Activated T-helper 17 cell treated with anti-CD3 and anti-CD28 coated beads, Interleukin-2, amount 50 U/mL, for 72 hours (primary cell): ENCODE results near the gene GYG2. TPM values are rescaled to one million over a fixed set of nuclear protein-coding genes. Genes with fewer than 3 reads are reported as not detected.
"Not testable (repeated sequence)": the region's sequence is repeated elsewhere in the genome, so short reads cannot be mapped to it uniquely, and the experiment has no call there.

ENCODE experiments used
- ATAC-seq: fragments of 150-1000 bp; cut with Tn5 transposase; replicated peaks from 2 replicates; pipeline ENCODE4 v1.10.0; 2021; ENCODE audit warnings: mild to moderate bottlenecking, moderate library complexity
- H3K27ac Mint-ChIP-seq: one replicate; pipeline ENCODE4 v1.8.0; 2022; ENCODE audit warnings: mixed read lengths
- H3K27me3 Mint-ChIP-seq: one replicate; pipeline ENCODE4 v1.8.0; 2022; ENCODE audit warnings: mixed read lengths
- H3K36me3 Mint-ChIP-seq: one replicate; pipeline ENCODE4 v1.8.0; 2022; ENCODE audit warnings: low read depth, mild to moderate bottlenecking, mixed read lengths
- H3K4me1 Mint-ChIP-seq: one replicate; pipeline ENCODE4 v1.8.0; 2022; ENCODE audit warnings: mixed read lengths
- H3K4me3 Mint-ChIP-seq: one replicate; pipeline ENCODE4 v1.8.0; 2022; ENCODE audit warnings: mild to moderate bottlenecking, mixed read lengths
- H3K9me3 Mint-ChIP-seq: one replicate; pipeline ENCODE4 v1.8.0; 2022; ENCODE audit warnings: mixed read lengths
- total RNA-seq, 2 donors: library from RNA; stranded (reverse); gene quantifications; one replicate each; pipeline ENCODE4 v1.2.3, GENCODE V29; 2022

The GYG2 gene
- total RNA-seq, 2 donors from 2014 or later, result not detected

- H3K27ac Mint-ChIP-seq, result no peak overlapping the region
- no peaks in the 10 kb centered on the region for H3K36me3 Mint-ChIP-seq
- H3K27me3 Mint-ChIP-seq, result peaks cover 6% of the 10 kb centered on the region
- no peaks in the 10 kb centered on the region for H3K4me1 Mint-ChIP-seq
- H3K4me3 Mint-ChIP-seq, result no peak overlapping the region
- no peak for ATAC-seq
- no peaks in the 10 kb centered on the region for H3K9me3 Mint-ChIP-seq
Observed at GRCh38 chrX:2871831-2872230, 43.1 kb downstream of the GYG2 start.

- H3K27ac Mint-ChIP-seq, result no peak overlapping the region
- H3K36me3 Mint-ChIP-seq, result no peaks in the 10 kb centered on the region
- H3K27me3 Mint-ChIP-seq, result peaks cover 6% of the 10 kb centered on the region
- ATAC-seq, result no peak
- no peaks in the 10 kb centered on the region for H3K4me1 Mint-ChIP-seq
- H3K4me3 Mint-ChIP-seq, result no peak overlapping the region
- no peaks in the 10 kb centered on the region for H3K9me3 Mint-ChIP-seq
Observed at GRCh38 chrX:2872671-2873277, 44.0 kb downstream of the GYG2 start.

- ATAC-seq, result no peak
- H3K27me3 Mint-ChIP-seq, result peaks cover 7% of the 10 kb centered on the region
- H3K27ac Mint-ChIP-seq, result no peak overlapping the region
- no peak overlapping the region for H3K4me3 Mint-ChIP-seq
- no peaks in the 10 kb centered on the region for H3K9me3 Mint-ChIP-seq
- H3K4me1 Mint-ChIP-seq, result no peaks in the 10 kb centered on the region
- H3K36me3 Mint-ChIP-seq, result no peaks in the 10 kb centered on the region
Observed at GRCh38 chrX:2874222-2875135, 45.7 kb downstream of the GYG2 start.

- Mint-ChIP-seq H3K27ac (no peak overlapping the region), H3K4me3 (no peak overlapping the region), H3K27me3 (peaks cover 12% of the 10 kb centered on the region), H3K36me3 (no peaks in the 10 kb centered on the region), H3K4me1 (no peaks in the 10 kb centered on the region), H3K9me3 (no peaks in the 10 kb centered on the region)
- ATAC-seq, result no peak
Observed at GRCh38 chrX:2875136-2875481, 46.4 kb downstream of the GYG2 start.

GRCh38 chrX:2875798-2876399, 47.2 kb downstream of the GYG2 start:
- ATAC-seq, result no peak
- no peaks in the 10 kb centered on the region for H3K4me1 Mint-ChIP-seq
- H3K27ac Mint-ChIP-seq, result no peak overlapping the region
- H3K27me3 Mint-ChIP-seq, result peaks cover 12% of the 10 kb centered on the region
- no peaks in the 10 kb centered on the region for H3K9me3 Mint-ChIP-seq
- no peak overlapping the region for H3K4me3 Mint-ChIP-seq
- H3K36me3 Mint-ChIP-seq, result no peaks in the 10 kb centered on the region

- Mint-ChIP-seq H3K9me3 (no peaks in the 10 kb centered on the region), H3K4me3 (no peak overlapping the region), H3K36me3 (no peaks in the 10 kb centered on the region), H3K27ac (no peak overlapping the region), H3K27me3 (peaks cover 15% of the 10 kb centered on the region), H3K4me1 (no peaks in the 10 kb centered on the region)
- no peak for ATAC-seq
Observed at GRCh38 chrX:2878563-2878962, 49.8 kb downstream of the GYG2 start.

- no peaks in the 10 kb centered on the region for H3K36me3 Mint-ChIP-seq
- no peak overlapping the region for H3K4me3 Mint-ChIP-seq
- no peak for ATAC-seq
- no peak overlapping the region for H3K27ac Mint-ChIP-seq
- no peaks in the 10 kb centered on the region for H3K4me1 Mint-ChIP-seq
- peaks cover 11% of the 10 kb centered on the region for H3K27me3 Mint-ChIP-seq
- H3K9me3 Mint-ChIP-seq, result no peaks in the 10 kb centered on the region
Observed at GRCh38 chrX:2879670-2880069, 50.9 kb downstream of the GYG2 start.

GRCh38 chrX:2883770-2884169, 55.0 kb downstream of the GYG2 start:
- H3K27ac Mint-ChIP-seq, result no peak overlapping the region
- H3K4me3 Mint-ChIP-seq, result no peak overlapping the region
- peaks cover 16% of the 10 kb centered on the region for H3K27me3 Mint-ChIP-seq
- ATAC-seq, result no peak
- no peaks in the 10 kb centered on the region for H3K9me3 Mint-ChIP-seq
- H3K36me3 Mint-ChIP-seq, result no peaks in the 10 kb centered on the region
- no peaks in the 10 kb centered on the region for H3K4me1 Mint-ChIP-seq

- no peaks in the 10 kb centered on the region for H3K4me1 Mint-ChIP-seq
- H3K27me3 Mint-ChIP-seq, result peaks cover 7% of the 10 kb centered on the region
- no peak for ATAC-seq
- no peaks in the 10 kb centered on the region for H3K36me3 Mint-ChIP-seq
- no peaks in the 10 kb centered on the region for H3K9me3 Mint-ChIP-seq
- no peak overlapping the region for H3K27ac Mint-ChIP-seq
- H3K4me3 Mint-ChIP-seq, result peak overlapping the region; percentile 71
Observed at GRCh38 chrX:2888309-2888708, 59.6 kb downstream of the GYG2 start.

GRCh38 chrX:2889045-2889605, 60.4 kb downstream of the GYG2 start:
- H3K4me1 Mint-ChIP-seq, result no peaks in the 10 kb centered on the region
- no peaks in the 10 kb centered on the region for H3K9me3 Mint-ChIP-seq
- peaks cover 7% of the 10 kb centered on the region for H3K27me3 Mint-ChIP-seq
- peak overlapping the region; percentile 33 for H3K27ac Mint-ChIP-seq
- H3K36me3 Mint-ChIP-seq, result no peaks in the 10 kb centered on the region
- no peak for ATAC-seq
- H3K4me3 Mint-ChIP-seq, result peak overlapping the region; percentile 71

- not testable (repeated sequence) for ATAC-seq, H3K27me3 Mint-ChIP-seq, H3K36me3 Mint-ChIP-seq, H3K27ac Mint-ChIP-seq, H3K9me3 Mint-ChIP-seq, H3K4me1 Mint-ChIP-seq
- H3K4me3 Mint-ChIP-seq, result peak overlapping the region; percentile 71
Observed at GRCh38 chrX:2889706-2890490, 61.2 kb downstream of the GYG2 start.

- not testable (repeated sequence) for ATAC-seq, H3K27ac Mint-ChIP-seq, H3K9me3 Mint-ChIP-seq, H3K36me3 Mint-ChIP-seq, H3K27me3 Mint-ChIP-seq, H3K4me1 Mint-ChIP-seq
- peak overlapping the region; percentile 71 for H3K4me3 Mint-ChIP-seq
Observed at GRCh38 chrX:2890536-2891460, 62.1 kb downstream of the GYG2 start.

GRCh38 chrX:2892816-2893215, 64.1 kb downstream of the GYG2 start:
- Mint-ChIP-seq H3K27ac (no peak overlapping the region), H3K27me3 (peaks cover 7% of the 10 kb centered on the region), H3K36me3 (no peaks in the 10 kb centered on the region), H3K4me1 (no peaks in the 10 kb centered on the region), H3K9me3 (no peaks in the 10 kb centered on the region), H3K4me3 (no peak overlapping the region)
- ATAC-seq, result no peak
